PC-3 (cell line): ENCODE results near the gene MAP1B.

Source experiments
- EZH2 ChIP-seq: fragments of 300-600 bp; sonication (generic); IDR thresholded peaks from one replicate; pipeline ENCODE4 v1.6.1; 2017; ENCODE audit warnings: antibody characterized with exemption, mild to moderate bottlenecking, low read length; ENCODE audit not compliant: unreplicated experiment
- EZH2phosphoT487 ChIP-seq: fragments of 300-600 bp; sonication (generic); IDR thresholded peaks from 2 replicates; pipeline ENCODE4 v1.6.1; 2018; ENCODE audit warnings: mild to moderate bottlenecking, antibody characterized with exemption, low read length, borderline replicate concordance
- TF ChIP-seq, protein P1 (sequence below): fragments of 300-600 bp; sonication (generic); conservative IDR thresholded peaks from 2 replicates; pipeline ENCODE4 v1.5.1; 2017; ENCODE audit warnings: antibody characterized with exemption, low read depth, mild to moderate bottlenecking, low read length

DNA sequence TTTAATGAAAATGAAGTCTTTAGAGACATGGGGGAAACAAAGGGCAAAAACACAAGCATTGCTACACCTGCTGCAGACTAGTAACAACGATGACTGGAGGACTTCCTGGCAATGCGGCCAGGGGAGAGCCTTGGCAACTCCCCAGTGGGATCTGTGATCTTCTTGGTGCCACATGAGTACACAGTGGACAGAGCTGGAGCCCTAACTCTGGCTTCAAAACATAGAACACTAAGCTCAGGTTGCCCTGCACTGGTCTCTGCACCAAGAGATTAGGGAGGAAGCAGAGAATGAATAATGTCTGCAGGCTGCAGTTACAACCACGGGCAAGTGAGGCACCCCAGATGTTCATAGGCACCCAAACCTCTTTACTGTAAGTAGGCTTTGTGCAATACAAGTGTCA, 121.7 kb downstream of the MAP1B start:
- TF ChIP-seq, protein P1, sequence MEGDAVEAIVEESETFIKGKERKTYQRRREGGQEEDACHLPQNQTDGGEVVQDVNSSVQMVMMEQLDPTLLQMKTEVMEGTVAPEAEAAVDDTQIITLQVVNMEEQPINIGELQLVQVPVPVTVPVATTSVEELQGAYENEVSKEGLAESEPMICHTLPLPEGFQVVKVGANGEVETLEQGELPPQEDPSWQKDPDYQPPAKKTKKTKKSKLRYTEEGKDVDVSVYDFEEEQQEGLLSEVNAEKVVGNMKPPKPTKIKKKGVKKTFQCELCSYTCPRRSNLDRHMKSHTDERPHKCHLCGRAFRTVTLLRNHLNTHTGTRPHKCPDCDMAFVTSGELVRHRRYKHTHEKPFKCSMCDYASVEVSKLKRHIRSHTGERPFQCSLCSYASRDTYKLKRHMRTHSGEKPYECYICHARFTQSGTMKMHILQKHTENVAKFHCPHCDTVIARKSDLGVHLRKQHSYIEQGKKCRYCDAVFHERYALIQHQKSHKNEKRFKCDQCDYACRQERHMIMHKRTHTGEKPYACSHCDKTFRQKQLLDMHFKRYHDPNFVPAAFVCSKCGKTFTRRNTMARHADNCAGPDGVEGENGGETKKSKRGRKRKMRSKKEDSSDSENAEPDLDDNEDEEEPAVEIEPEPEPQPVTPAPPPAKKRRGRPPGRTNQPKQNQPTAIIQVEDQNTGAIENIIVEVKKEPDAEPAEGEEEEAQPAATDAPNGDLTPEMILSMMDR, result no peak
- TF ChIP-seq EZH2, result no peak
- TF ChIP-seq EZH2phosphoT487, result no peak
